GM23338 (cell line): ENCODE measurements around the gene SMG6. TPM values are rescaled to one million over a fixed set of nuclear protein-coding genes. Genes with fewer than 3 reads are reported as not detected.

ENCODE experiments used
- ATAC-seq: fragments of 200-7000 bp; cut with Tn5 transposase; 3 replicates; pipeline ENCODE4 v1.9.1; 2020
- DNase-seq: peaks from one replicate; pipeline ENCODE4 v3.0.0-alpha.2; 2015; ENCODE audit warnings: low spot score
- H2AFZ ChIP-seq: fragments of 200-600 bp; sonication (generic); 2 replicates; pipeline ENCODE4 v1.8.0; 2016; ENCODE audit warnings: antibody characterized with exemption, mild to moderate bottlenecking, moderate library complexity
- H3F3A ChIP-seq: fragments of 200-600 bp; sonication (generic); replicated peaks from 2 replicates; pipeline ENCODE4 v1.8.0; 2017; ENCODE audit warnings: antibody characterized with exemption, mixed run types, low read depth
- H3K27ac ChIP-seq: fragments of 200-600 bp; sonication (generic); 2 replicates; pipeline ENCODE4 v1.6.1; 2016; ENCODE audit warnings: low read depth
- H3K27me3 ChIP-seq: fragments of 200-600 bp; sonication (generic); 2 replicates; pipeline ENCODE4 v1.8.0; 2016; ENCODE audit warnings: mild to moderate bottlenecking, mixed run types, moderate library complexity; ENCODE audit not compliant: insufficient read depth
- H3K36me3 ChIP-seq: fragments of 200-600 bp; sonication (generic); 2 replicates; pipeline ENCODE4 v1.8.0; 2016; ENCODE audit warnings: mild to moderate bottlenecking; ENCODE audit not compliant: insufficient read depth
- H3K4me1 ChIP-seq: fragments of 200-600 bp; sonication (generic); 2 replicates; pipeline ENCODE4 v1.8.0; 2016; ENCODE audit warnings: mild to moderate bottlenecking, moderate library complexity; ENCODE audit not compliant: insufficient read depth
- H3K4me2 ChIP-seq: fragments of 200-600 bp; sonication (generic); 2 replicates; pipeline ENCODE4 v1.7.1; 2017; ENCODE audit warnings: mixed run types
- H3K4me3 ChIP-seq: fragments of 200-600 bp; sonication (generic); 2 replicates; pipeline ENCODE4 v1.6.1; 2016; ENCODE audit warnings: mixed run types
- H3K79me2 ChIP-seq: fragments of 200-600 bp; sonication (generic); replicated peaks from 2 replicates; pipeline ENCODE4 v1.8.0; 2017; ENCODE audit warnings: mild to moderate bottlenecking; ENCODE audit not compliant: insufficient read depth
- H3K9me2 ChIP-seq: fragments of 200-600 bp; sonication (generic); 2 replicates; pipeline ENCODE4 v1.8.0; 2017; ENCODE audit not compliant: insufficient read depth
- H4K20me1 ChIP-seq: fragments of 200-600 bp; sonication (generic); replicated peaks from 2 replicates; pipeline ENCODE4 v1.8.0; 2017; ENCODE audit warnings: mild to moderate bottlenecking; ENCODE audit not compliant: insufficient read depth
- H3K27ac Mint-ChIP-seq: 2 replicates; pipeline ENCODE4 v1.8.0; 2020; ENCODE audit warnings: inconsistent platforms, mild to moderate bottlenecking, moderate library complexity, mixed read lengths
- H3K27me3 Mint-ChIP-seq: 3 replicates; pipeline ENCODE4 v1.8.0; 2022; ENCODE audit warnings: low read depth, mild to moderate bottlenecking, moderate library complexity, mixed read lengths, inconsistent platforms; ENCODE audit not compliant: insufficient read depth, poor library complexity
- H3K36me3 Mint-ChIP-seq: 3 replicates; pipeline ENCODE4 v1.8.0; 2021; ENCODE audit warnings: low read depth, mild to moderate bottlenecking, inconsistent platforms, moderate library complexity, mixed read lengths
- H3K4me1 Mint-ChIP-seq: 3 replicates; pipeline ENCODE4 v1.8.0; 2020; ENCODE audit warnings: mild to moderate bottlenecking, inconsistent platforms, mixed read lengths
- H3K4me3 Mint-ChIP-seq: 3 replicates; pipeline ENCODE4 v1.8.0; 2021; ENCODE audit warnings: moderate library complexity, mild to moderate bottlenecking, inconsistent platforms, mixed read lengths
- H3K9me3 Mint-ChIP-seq: 3 replicates; pipeline ENCODE4 v1.8.0; 2020; ENCODE audit warnings: moderate library complexity, mild to moderate bottlenecking, inconsistent platforms, mixed read lengths
- CREB1 ChIP-seq: fragments of 250-450 bp; sonication (Bioruptor Pico); IDR thresholded peaks from 2 replicates; pipeline ENCODE4 v1.5.0; 2020; ENCODE audit warnings: low read depth, mild to moderate bottlenecking, moderate library complexity
- EZH2 ChIP-seq: fragments of 200-600 bp; sonication (generic); IDR thresholded peaks from one replicate; pipeline ENCODE4 v1.8.0; 2017; ENCODE audit warnings: antibody characterized with exemption, mild to moderate bottlenecking, low read depth; ENCODE audit not compliant: unreplicated experiment
- EZH2phosphoT487 ChIP-seq: fragments of 200-600 bp; sonication (generic); IDR thresholded peaks from one replicate; pipeline ENCODE4 v1.8.1; 2018; ENCODE audit warnings: antibody characterized with exemption; ENCODE audit not compliant: unreplicated experiment
- JUNB ChIP-seq: IDR thresholded peaks from one replicate; pipeline ENCODE4 v1.6.1; 2016; ENCODE audit warnings: antibody characterized with exemption; ENCODE audit not compliant: unreplicated experiment
- NANOG ChIP-seq: IDR thresholded peaks from 2 replicates; pipeline ENCODE4 v1.6.1; 2016; ENCODE audit warnings: antibody characterized with exemption, borderline replicate concordance
- POLR2AphosphoS5 ChIP-seq: IDR thresholded peaks from 2 replicates; pipeline ENCODE4 v1.6.1; 2016; ENCODE audit warnings: antibody characterized with exemption, low read depth
- STAT1 ChIP-seq: IDR thresholded peaks from one replicate; pipeline ENCODE4 v1.6.1; 2016; ENCODE audit warnings: antibody characterized with exemption; ENCODE audit not compliant: unreplicated experiment
- ZNF114 ChIP-seq: fragments of 250-450 bp; sonication (Bioruptor Pico); IDR thresholded peaks from 2 replicates; pipeline ENCODE4 v1.5.0; 2020; ENCODE audit warnings: mild to moderate bottlenecking, moderate library complexity
- ZNF331 ChIP-seq: fragments of 250-450 bp; sonication (Bioruptor Pico); IDR thresholded peaks from 2 replicates; pipeline ENCODE4 v1.5.0; 2020; ENCODE audit warnings: low read depth, mild to moderate bottlenecking, moderate library complexity
- polyA plus RNA-seq: library from polyadenylated mRNA; unstranded; fragments of >200 nt; fragmentation: Nextera tagmentation; extraction: Ambion mirVana; gene quantifications from 2 replicates; pipeline ENCODE4 v1.2.1, GENCODE V29; 2016
- total RNA-seq: library from RNA; depleted of rRNA; stranded (reverse); fragments of >200 nt; shearing (Covaris generic); gene quantifications from 2 replicates; pipeline ENCODE4 v1.2.3, GENCODE V29; 2014
- TF ChIP-seq, protein P1 (sequence below): IDR thresholded peaks from 2 replicates; pipeline ENCODE4 v1.6.1; 2016; ENCODE audit warnings: antibody characterized with exemption
- TF ChIP-seq, protein P2 (sequence below): IDR thresholded peaks from one replicate; pipeline ENCODE4 v1.6.1; 2018; ENCODE audit warnings: antibody characterized with exemption; ENCODE audit not compliant: unreplicated experiment
- TF ChIP-seq, protein P3 (sequence below): fragments of 250-450 bp; sonication (Bioruptor Pico); IDR thresholded peaks from 2 replicates; pipeline ENCODE4 v1.5.0; 2020; ENCODE audit warnings: mild to moderate bottlenecking, moderate library complexity
- TF ChIP-seq, protein P4 (sequence below), 2 experiments: fragments of 200-600 bp in 1 of 2; sonication (generic) in 1 of 2; conservative IDR thresholded peaks; 2 replicates each; pipeline versions ENCODE4 v1.5.1 to v1.6.1; 2016 to 2017; ENCODE audit warnings: antibody characterized with exemption in 2 of 2, low read depth in 2 of 2, mild to moderate bottlenecking in 2 of 2, moderate library complexity in 1 of 2

The SMG6 gene
- total and polyA plus RNA-seq, 2 experiments from 2014 or later, result 10.4 to 43.1 TPM

DNA sequence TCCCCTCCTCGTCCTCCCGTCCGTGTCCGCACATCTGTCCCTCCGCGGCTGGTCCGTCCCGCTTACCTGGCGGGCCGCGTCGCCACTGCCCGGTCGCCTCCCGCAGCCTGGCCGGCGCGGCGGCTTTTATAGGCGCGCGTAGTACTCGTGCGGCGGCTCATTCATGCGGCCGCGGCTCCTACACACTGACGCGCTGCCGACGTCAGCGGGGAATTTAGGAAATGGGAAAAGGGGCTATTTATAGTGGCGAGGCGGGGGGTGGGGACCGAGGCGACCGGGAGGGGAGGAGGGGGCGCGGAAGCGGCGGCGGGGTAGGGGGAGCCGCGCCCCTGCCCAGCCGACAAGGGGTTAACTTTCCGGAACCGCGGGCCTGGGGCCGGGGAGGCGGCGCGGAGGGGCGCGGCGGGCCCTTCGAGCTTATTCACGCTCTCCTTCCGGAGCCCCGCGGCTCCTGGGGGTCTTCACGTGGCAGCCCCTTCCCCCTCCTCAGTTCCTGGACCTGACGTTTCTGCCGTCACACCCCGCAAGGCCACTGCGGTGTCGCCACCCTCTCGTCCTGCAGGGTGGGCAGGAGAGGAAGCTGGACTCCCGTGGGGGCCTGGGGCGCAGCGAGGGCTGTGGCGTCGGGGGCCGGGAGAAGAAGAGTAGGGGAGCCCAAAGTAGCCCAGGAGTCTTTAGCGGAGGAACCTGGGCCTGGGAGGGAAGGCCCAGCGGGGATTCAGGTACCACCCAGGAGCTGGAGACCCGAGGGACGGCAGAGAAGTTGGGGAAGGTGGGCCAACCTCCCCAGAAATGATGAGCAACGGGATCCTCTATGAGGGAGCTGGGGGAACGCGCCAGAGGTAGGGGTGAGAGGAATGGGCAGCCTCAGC lies 252.3 kb downstream of the SMG6 start:
- H3K4me1 ChIP-seq, result peaks cover 6% of the 10 kb centered on the region; the same call in 1 of the 2 replicates
- DNase-seq (peak; percentile 77), ATAC-seq (0 out of 3 replicates have a peak, but pooled peaks have one; percentile 1)
- peaks cover 61% of the 10 kb centered on the region for H3K27me3 Mint-ChIP-seq
- H3K27ac Mint-ChIP-seq, result no peak overlapping the region
- H3K27ac ChIP-seq, result no peak overlapping the region
- H3K4me1 Mint-ChIP-seq, result no peaks in the 10 kb centered on the region; the same call in 2 of the 3 replicates
- no peaks in the 10 kb centered on the region; the same call in 2 of the 3 replicates for H3K36me3 Mint-ChIP-seq
- no peaks in the 10 kb centered on the region for H3K79me2 ChIP-seq
- H3K27me3 ChIP-seq, result peaks cover 93% of the 10 kb centered on the region
- peak overlapping the region; percentile 55 for H3K4me3 Mint-ChIP-seq
- no peaks in the 10 kb centered on the region; the same call in 1 of the 2 replicates for H4K20me1 ChIP-seq
- H3K9me2 ChIP-seq, result no peaks in the 10 kb centered on the region
- no peak overlapping the region for H2AFZ ChIP-seq
- H3K9me3 Mint-ChIP-seq, result no peaks in the 10 kb centered on the region; the same call in 2 of the 3 replicates
- H3K36me3 ChIP-seq, result no peaks in the 10 kb centered on the region
- peak overlapping the region; percentile 50 for H3K4me3 ChIP-seq
- peaks cover 12% of the 10 kb centered on the region; the same call in 1 of the 2 replicates for H3F3A ChIP-seq
- TF ChIP-seq JUNB (no peak), ZNF331 (CRISPR knock-in tag) (no peak), EZH2 (peak; percentile 81), STAT1 (no peak), CREB1 (CRISPR knock-in tag) (peak; percentile 69), NANOG (no peak), EZH2phosphoT487 (no peak), POLR2AphosphoS5 (no peak), ZNF114 (CRISPR knock-in tag) (no peak)
- TF ChIP-seq, protein P1, sequence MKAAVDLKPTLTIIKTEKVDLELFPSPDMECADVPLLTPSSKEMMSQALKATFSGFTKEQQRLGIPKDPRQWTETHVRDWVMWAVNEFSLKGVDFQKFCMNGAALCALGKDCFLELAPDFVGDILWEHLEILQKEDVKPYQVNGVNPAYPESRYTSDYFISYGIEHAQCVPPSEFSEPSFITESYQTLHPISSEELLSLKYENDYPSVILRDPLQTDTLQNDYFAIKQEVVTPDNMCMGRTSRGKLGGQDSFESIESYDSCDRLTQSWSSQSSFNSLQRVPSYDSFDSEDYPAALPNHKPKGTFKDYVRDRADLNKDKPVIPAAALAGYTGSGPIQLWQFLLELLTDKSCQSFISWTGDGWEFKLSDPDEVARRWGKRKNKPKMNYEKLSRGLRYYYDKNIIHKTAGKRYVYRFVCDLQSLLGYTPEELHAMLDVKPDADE, result no peak
- TF ChIP-seq, protein P2, sequence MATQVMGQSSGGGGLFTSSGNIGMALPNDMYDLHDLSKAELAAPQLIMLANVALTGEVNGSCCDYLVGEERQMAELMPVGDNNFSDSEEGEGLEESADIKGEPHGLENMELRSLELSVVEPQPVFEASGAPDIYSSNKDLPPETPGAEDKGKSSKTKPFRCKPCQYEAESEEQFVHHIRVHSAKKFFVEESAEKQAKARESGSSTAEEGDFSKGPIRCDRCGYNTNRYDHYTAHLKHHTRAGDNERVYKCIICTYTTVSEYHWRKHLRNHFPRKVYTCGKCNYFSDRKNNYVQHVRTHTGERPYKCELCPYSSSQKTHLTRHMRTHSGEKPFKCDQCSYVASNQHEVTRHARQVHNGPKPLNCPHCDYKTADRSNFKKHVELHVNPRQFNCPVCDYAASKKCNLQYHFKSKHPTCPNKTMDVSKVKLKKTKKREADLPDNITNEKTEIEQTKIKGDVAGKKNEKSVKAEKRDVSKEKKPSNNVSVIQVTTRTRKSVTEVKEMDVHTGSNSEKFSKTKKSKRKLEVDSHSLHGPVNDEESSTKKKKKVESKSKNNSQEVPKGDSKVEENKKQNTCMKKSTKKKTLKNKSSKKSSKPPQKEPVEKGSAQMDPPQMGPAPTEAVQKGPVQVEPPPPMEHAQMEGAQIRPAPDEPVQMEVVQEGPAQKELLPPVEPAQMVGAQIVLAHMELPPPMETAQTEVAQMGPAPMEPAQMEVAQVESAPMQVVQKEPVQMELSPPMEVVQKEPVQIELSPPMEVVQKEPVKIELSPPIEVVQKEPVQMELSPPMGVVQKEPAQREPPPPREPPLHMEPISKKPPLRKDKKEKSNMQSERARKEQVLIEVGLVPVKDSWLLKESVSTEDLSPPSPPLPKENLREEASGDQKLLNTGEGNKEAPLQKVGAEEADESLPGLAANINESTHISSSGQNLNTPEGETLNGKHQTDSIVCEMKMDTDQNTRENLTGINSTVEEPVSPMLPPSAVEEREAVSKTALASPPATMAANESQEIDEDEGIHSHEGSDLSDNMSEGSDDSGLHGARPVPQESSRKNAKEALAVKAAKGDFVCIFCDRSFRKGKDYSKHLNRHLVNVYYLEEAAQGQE, result no peak
- TF ChIP-seq, protein P3, sequence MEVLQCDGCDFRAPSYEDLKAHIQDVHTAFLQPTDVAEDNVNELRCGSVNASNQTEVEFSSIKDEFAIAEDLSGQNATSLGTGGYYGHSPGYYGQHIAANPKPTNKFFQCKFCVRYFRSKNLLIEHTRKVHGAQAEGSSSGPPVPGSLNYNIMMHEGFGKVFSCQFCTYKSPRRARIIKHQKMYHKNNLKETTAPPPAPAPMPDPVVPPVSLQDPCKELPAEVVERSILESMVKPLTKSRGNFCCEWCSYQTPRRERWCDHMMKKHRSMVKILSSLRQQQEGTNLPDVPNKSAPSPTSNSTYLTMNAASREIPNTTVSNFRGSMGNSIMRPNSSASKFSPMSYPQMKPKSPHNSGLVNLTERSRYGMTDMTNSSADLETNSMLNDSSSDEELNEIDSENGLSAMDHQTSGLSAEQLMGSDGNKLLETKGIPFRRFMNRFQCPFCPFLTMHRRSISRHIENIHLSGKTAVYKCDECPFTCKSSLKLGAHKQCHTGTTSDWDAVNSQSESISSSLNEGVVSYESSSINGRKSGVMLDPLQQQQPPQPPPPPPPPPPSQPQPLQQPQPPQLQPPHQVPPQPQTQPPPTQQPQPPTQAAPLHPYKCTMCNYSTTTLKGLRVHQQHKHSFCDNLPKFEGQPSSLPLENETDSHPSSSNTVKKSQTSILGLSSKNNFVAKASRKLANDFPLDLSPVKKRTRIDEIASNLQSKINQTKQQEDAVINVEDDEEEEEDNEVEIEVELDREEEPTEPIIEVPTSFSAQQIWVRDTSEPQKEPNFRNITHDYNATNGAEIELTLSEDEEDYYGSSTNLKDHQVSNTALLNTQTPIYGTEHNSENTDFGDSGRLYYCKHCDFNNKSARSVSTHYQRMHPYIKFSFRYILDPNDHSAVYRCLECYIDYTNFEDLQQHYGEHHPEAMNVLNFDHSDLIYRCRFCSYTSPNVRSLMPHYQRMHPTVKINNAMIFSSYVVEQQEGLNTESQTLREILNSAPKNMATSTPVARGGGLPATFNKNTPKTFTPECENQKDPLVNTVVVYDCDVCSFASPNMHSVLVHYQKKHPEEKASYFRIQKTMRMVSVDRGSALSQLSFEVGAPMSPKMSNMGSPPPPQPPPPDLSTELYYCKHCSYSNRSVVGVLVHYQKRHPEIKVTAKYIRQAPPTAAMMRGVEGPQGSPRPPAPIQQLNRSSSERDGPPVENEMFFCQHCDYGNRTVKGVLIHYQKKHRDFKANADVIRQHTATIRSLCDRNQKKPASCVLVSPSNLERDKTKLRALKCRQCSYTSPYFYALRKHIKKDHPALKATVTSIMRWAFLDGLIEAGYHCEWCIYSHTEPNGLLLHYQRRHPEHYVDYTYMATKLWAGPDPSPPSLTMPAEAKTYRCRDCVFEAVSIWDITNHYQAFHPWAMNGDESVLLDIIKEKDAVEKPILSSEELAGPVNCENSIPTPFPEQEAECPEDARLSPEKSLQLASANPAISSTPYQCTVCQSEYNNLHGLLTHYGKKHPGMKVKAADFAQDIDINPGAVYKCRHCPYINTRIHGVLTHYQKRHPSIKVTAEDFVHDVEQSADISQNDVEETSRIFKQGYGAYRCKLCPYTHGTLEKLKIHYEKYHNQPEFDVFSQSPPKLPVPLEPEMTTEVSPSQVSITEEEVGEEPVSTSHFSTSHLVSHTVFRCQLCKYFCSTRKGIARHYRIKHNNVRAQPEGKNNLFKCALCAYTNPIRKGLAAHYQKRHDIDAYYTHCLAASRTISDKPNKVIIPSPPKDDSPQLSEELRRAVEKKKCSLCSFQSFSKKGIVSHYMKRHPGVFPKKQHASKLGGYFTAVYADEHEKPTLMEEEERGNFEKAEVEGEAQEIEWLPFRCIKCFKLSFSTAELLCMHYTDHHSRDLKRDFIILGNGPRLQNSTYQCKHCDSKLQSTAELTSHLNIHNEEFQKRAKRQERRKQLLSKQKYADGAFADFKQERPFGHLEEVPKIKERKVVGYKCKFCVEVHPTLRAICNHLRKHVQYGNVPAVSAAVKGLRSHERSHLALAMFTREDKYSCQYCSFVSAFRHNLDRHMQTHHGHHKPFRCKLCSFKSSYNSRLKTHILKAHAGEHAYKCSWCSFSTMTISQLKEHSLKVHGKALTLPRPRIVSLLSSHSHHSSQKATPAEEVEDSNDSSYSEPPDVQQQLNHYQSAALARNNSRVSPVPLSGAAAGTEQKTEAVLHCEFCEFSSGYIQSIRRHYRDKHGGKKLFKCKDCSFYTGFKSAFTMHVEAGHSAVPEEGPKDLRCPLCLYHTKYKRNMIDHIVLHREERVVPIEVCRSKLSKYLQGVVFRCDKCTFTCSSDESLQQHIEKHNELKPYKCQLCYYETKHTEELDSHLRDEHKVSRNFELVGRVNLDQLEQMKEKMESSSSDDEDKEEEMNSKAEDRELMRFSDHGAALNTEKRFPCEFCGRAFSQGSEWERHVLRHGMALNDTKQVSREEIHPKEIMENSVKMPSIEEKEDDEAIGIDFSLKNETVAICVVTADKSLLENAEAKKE (CRISPR knock-in tag), result no peak
- TF ChIP-seq, protein P4, sequence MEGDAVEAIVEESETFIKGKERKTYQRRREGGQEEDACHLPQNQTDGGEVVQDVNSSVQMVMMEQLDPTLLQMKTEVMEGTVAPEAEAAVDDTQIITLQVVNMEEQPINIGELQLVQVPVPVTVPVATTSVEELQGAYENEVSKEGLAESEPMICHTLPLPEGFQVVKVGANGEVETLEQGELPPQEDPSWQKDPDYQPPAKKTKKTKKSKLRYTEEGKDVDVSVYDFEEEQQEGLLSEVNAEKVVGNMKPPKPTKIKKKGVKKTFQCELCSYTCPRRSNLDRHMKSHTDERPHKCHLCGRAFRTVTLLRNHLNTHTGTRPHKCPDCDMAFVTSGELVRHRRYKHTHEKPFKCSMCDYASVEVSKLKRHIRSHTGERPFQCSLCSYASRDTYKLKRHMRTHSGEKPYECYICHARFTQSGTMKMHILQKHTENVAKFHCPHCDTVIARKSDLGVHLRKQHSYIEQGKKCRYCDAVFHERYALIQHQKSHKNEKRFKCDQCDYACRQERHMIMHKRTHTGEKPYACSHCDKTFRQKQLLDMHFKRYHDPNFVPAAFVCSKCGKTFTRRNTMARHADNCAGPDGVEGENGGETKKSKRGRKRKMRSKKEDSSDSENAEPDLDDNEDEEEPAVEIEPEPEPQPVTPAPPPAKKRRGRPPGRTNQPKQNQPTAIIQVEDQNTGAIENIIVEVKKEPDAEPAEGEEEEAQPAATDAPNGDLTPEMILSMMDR (conservative IDR thresholded peaks at IDR 0.05; ENCODE audit: low read depth in 2 of 2), result no peak
- H3K4me2 ChIP-seq, result peak overlapping the region; percentile 73
